K562 (cell line): ENCODE results near the gene KCTD18. TPM values are rescaled to one million over a fixed set of nuclear protein-coding genes. Genes with fewer than 3 reads are reported as not detected.
A peak's percentile ranks its signal among the peaks of the same experiment; 100 is the strongest.

Experiments used
- CREB3L1 ChIP-seq: fragments of 450-650 bp; IDR thresholded peaks from 2 replicates; pipeline ENCODE4 v1.6.1; 2014; ENCODE audit warnings: low read depth, mild to moderate bottlenecking, moderate library complexity, borderline replicate concordance
- CTBP1 ChIP-seq: fragments of 450-650 bp; IDR thresholded peaks from 2 replicates; pipeline ENCODE4 v1.6.1; 2016; ENCODE audit warnings: borderline replicate concordance
- EGR1 ChIP-seq: fragments of 450-650 bp; conservative IDR thresholded peaks from 2 replicates; pipeline ENCODE4 v1.6.1; 2017; ENCODE audit warnings: mild to moderate bottlenecking
- EP400 ChIP-seq: fragments of 450-650 bp; IDR thresholded peaks from 2 replicates; pipeline ENCODE4 v1.6.1; 2017; ENCODE audit warnings: antibody characterized with exemption, mild to moderate bottlenecking, moderate library complexity
- HES1 ChIP-seq: fragments of 450-650 bp; IDR thresholded peaks from 2 replicates; pipeline ENCODE4 v1.6.1; 2016; ENCODE audit warnings: low read depth, mild to moderate bottlenecking, moderate library complexity
- IRF2 ChIP-seq: sonication (generic); formaldehyde crosslinking; IDR thresholded peaks from 2 replicates; pipeline ENCODE4 v1.8.1; 2022; ENCODE audit warnings: mild to moderate bottlenecking, missing genetic modification reagents
- PHB2 ChIP-seq: fragments of 450-650 bp; IDR thresholded peaks from 2 replicates; pipeline ENCODE4 v1.6.1; 2017; ENCODE audit warnings: low read depth
- RBM15 ChIP-seq: fragments of 200-400 bp; formaldehyde crosslinking; IDR thresholded peaks from 2 replicates; pipeline ENCODE4 v1.6.1; 2018; ENCODE audit warnings: mild to moderate bottlenecking, low read length, moderate library complexity; ENCODE audit not compliant: insufficient read depth
- TBL1XR1 ChIP-seq, 2 experiments: IDR thresholded peaks; 2 replicates each; pipeline ENCODE4 v1.6.1; 2012; ENCODE audit warnings: improper control_type of control experiment in 2 of 2, low read length in 2 of 2, mild to moderate bottlenecking in 1 of 2
- ZNF143 ChIP-seq: sonication (generic); formaldehyde crosslinking; IDR thresholded peaks from 2 replicates; pipeline ENCODE4 v1.9.0; 2022; ENCODE audit warnings: mild to moderate bottlenecking, missing genetic modification reagents
- ZNF146 ChIP-seq: IDR thresholded peaks from one replicate; pipeline ENCODE4 v1.6.1; 2018; ENCODE audit warnings: missing compliant biosample characterization; ENCODE audit not compliant: unreplicated experiment
- ZNF318 ChIP-seq, 2 experiments: fragments of 450-650 bp; IDR thresholded peaks; 2 replicates each; pipeline ENCODE4 v1.6.1; 2016; ENCODE audit warnings: mild to moderate bottlenecking in 2 of 2, borderline replicate concordance in 1 of 2, low read depth in 1 of 2, moderate library complexity in 1 of 2
- polyA plus RNA-seq, 8 experiments: library from polyadenylated mRNA; depleted of rRNA in 4 of 8; stranded (reverse) in 5 of 8; unstranded in 3 of 8; fragments of >200 nt; fragmentation: Nextera tagmentation in 2 of 8; fragmentation: Illumina TruSeq in 1 of 8; extraction: Ambion mirVana in 2 of 8; extraction: Trizol in 1 of 8; gene quantifications; 2 replicates each; pipeline versions ENCODE4 v1.2.1 to v1.2.3, GENCODE V29; 2011 to 2014; ENCODE audit warnings: inconsistent platforms in 1 of 8, missing spikeins in 1 of 8
- total RNA-seq, 7 experiments: library from RNA; depleted of rRNA in 6 of 7; stranded (reverse); fragments of >200 nt in 6 of 7; fragmentation: Illumina TruSeq in 2 of 7; extraction: Trizol in 2 of 7; gene quantifications; 2 replicates each; pipeline versions ENCODE4 v1.2.1 to v1.2.3, GENCODE V29; 2011 to 2021; ENCODE audit warnings: low replicate concordance in 1 of 7

KCTD18 gene
- total and polyA plus RNA-seq, 9 of the 15 experiments (the other 6 are each of a cell fraction or from before 2014, with no cell fraction given), result 0.39 to 5.4 (median 3.8) TPM

GRCh38 chr2:200509612-200510433, at the start of gene KCTD18 (continued):
- TF ChIP-seq RBM15, result no peak
- TF ChIP-seq PHB2, result no peak
- TF ChIP-seq EP400, result no peak; the same call in 1 of the 2 replicates
- peak; percentile 54 for TF ChIP-seq EGR1
- no peak for TF ChIP-seq ZNF146
- TF ChIP-seq ZNF318 (IDR thresholded peaks at IDR 0.05; ENCODE audit: borderline replicate concordance in 1 of 2, low read depth in 1 of 2), result no peak
- no peak for TF ChIP-seq IRF2 (CRISPR knock-in tag)
- no peak for TF ChIP-seq HES1
- TF ChIP-seq CTBP1, result peak; percentile 80
- TF ChIP-seq CREB3L1, result peak; percentile 70; the same call in 1 of the 2 replicates
- TF ChIP-seq ZNF143 (CRISPR knock-in tag), result peak; percentile 34; the same call in 1 of the 2 replicates
- no peak for TF ChIP-seq TBL1XR1 (IDR thresholded peaks at IDR 0.05; ENCODE audit: low read length in 2 of 2)
